ENCODE data around the gene COPS3.

GRCh38 chr17:17243163-17243562, 37.9 kb downstream of the COPS3 start:
- no peak for TF ChIP-seq ZFX (CRISPR knock-in tag; IDR thresholded peaks at IDR 0.05)
- no peak for TF ChIP-seq CTCF (IDR thresholded peaks at IDR 0.05 in 2 of 3, conservative IDR thresholded peaks at IDR 0.05 in 1 of 3; ENCODE audit: insufficient read depth in 2 of 3, low read depth in 1 of 3, low read length in 3 of 3)
- TF ChIP-seq CBFA2T3 (IDR thresholded peaks at IDR 0.05): no peak
- no peak for TF ChIP-seq ZKSCAN8 (CRISPR knock-in tag; IDR thresholded peaks at IDR 0.05)
- TF ChIP-seq ZBTB7A (IDR thresholded peaks at IDR 0.05; ENCODE audit: borderline replicate concordance, control insufficient read depth, low read depth, low read length): no peak
- TF ChIP-seq, protein P1, sequence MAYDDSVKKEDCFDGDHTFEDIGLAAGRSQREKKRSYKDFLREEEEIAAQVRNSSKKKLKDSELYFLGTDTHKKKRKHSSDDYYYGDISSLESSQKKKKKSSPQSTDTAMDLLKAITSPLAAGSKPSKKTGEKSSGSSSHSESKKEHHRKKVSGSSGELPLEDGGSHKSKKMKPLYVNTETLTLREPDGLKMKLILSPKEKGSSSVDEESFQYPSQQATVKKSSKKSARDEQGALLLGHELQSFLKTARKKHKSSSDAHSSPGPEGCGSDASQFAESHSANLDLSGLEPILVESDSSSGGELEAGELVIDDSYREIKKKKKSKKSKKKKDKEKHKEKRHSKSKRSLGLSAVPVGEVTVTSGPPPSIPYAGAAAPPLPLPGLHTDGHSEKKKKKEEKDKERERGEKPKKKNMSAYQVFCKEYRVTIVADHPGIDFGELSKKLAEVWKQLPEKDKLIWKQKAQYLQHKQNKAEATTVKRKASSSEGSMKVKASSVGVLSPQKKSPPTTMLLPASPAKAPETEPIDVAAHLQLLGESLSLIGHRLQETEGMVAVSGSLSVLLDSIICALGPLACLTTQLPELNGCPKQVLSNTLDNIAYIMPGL (CRISPR knock-in tag; IDR thresholded peaks at IDR 0.05): no peak
- TF ChIP-seq, protein P2, sequence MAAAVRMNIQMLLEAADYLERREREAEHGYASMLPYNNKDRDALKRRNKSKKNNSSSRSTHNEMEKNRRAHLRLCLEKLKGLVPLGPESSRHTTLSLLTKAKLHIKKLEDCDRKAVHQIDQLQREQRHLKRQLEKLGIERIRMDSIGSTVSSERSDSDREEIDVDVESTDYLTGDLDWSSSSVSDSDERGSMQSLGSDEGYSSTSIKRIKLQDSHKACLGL (CRISPR knock-in tag; IDR thresholded peaks at IDR 0.05; ENCODE audit: borderline replicate concordance, poor library complexity, severe bottlenecking): no peak

Measured in K562 (cell line).